ENCODE measurements around the gene MYH14.

DNA sequence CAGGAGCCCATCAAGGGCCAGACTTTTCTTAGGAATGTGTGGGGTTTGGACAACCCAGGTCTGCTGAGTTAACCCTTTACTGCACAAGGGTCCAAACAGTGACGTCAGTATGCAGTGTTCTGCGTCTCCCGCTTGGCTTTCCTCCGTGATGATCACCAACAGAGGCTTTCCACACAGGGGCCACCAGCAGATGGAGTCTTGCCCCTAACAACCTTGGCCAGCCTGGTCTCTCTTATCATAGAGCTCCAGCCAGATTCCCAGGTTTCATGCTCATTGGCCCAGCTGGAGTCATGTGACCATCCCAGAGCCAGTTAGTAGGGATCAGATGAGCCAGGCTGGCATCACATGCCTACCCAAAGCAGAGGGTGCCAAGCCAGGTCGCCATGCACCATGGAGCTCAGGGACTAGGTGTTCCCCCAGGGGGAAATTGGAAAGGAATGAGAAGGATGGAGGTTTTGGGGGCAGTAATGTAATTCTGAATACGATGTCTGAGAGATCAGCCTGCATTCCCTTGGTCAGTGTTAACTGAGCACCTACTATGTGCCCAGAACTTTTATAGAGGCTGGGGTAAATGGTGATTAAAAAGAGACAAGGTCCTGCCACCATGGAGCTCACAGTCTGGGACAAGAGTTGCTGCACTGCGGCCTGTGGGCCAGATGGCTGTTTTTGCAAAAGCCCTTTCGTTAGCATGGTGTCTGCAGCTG, 61.2 kb downstream of the MYH14 start:
- TF ChIP-seq, protein P1, sequence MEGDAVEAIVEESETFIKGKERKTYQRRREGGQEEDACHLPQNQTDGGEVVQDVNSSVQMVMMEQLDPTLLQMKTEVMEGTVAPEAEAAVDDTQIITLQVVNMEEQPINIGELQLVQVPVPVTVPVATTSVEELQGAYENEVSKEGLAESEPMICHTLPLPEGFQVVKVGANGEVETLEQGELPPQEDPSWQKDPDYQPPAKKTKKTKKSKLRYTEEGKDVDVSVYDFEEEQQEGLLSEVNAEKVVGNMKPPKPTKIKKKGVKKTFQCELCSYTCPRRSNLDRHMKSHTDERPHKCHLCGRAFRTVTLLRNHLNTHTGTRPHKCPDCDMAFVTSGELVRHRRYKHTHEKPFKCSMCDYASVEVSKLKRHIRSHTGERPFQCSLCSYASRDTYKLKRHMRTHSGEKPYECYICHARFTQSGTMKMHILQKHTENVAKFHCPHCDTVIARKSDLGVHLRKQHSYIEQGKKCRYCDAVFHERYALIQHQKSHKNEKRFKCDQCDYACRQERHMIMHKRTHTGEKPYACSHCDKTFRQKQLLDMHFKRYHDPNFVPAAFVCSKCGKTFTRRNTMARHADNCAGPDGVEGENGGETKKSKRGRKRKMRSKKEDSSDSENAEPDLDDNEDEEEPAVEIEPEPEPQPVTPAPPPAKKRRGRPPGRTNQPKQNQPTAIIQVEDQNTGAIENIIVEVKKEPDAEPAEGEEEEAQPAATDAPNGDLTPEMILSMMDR (IDR thresholded peaks at IDR 0.05) = no peak
- TF ChIP-seq POLR2A (IDR thresholded peaks at IDR 0.05) (no peak), POLR2AphosphoS5 (IDR thresholded peaks at IDR 0.05) (no peak)

Measured in breast epithelium (tissue), 3 donors.